GM23338 (cell line): ENCODE data around the gene DHRS4L2. TPM values are rescaled to one million over a fixed set of nuclear protein-coding genes. Genes with fewer than 3 reads are reported as not detected.
"Not testable (repeated sequence)": the region's sequence is repeated elsewhere in the genome, so short reads cannot be mapped to it uniquely, and the experiment has no call there.

ENCODE experiments used
- ATAC-seq: fragments of 200-7000 bp; cut with Tn5 transposase; 3 replicates; pipeline ENCODE4 v1.9.1; 2020
- DNase-seq: peaks from one replicate; pipeline ENCODE4 v3.0.0-alpha.2; 2015; ENCODE audit warnings: low spot score
- H2AFZ ChIP-seq: fragments of 200-600 bp; sonication (generic); 2 replicates; pipeline ENCODE4 v1.8.0; 2016; ENCODE audit warnings: antibody characterized with exemption, mild to moderate bottlenecking, moderate library complexity
- H3F3A ChIP-seq: fragments of 200-600 bp; sonication (generic); replicated peaks from 2 replicates; pipeline ENCODE4 v1.8.0; 2017; ENCODE audit warnings: antibody characterized with exemption, mixed run types, low read depth
- H3K27ac ChIP-seq: fragments of 200-600 bp; sonication (generic); 2 replicates; pipeline ENCODE4 v1.6.1; 2016; ENCODE audit warnings: low read depth
- H3K27me3 ChIP-seq: fragments of 200-600 bp; sonication (generic); 2 replicates; pipeline ENCODE4 v1.8.0; 2016; ENCODE audit warnings: mild to moderate bottlenecking, mixed run types, moderate library complexity; ENCODE audit not compliant: insufficient read depth
- H3K36me3 ChIP-seq: fragments of 200-600 bp; sonication (generic); 2 replicates; pipeline ENCODE4 v1.8.0; 2016; ENCODE audit warnings: mild to moderate bottlenecking; ENCODE audit not compliant: insufficient read depth
- H3K4me1 ChIP-seq: fragments of 200-600 bp; sonication (generic); 2 replicates; pipeline ENCODE4 v1.8.0; 2016; ENCODE audit warnings: mild to moderate bottlenecking, moderate library complexity; ENCODE audit not compliant: insufficient read depth
- H3K4me2 ChIP-seq: fragments of 200-600 bp; sonication (generic); 2 replicates; pipeline ENCODE4 v1.7.1; 2017; ENCODE audit warnings: mixed run types
- H3K4me3 ChIP-seq: fragments of 200-600 bp; sonication (generic); 2 replicates; pipeline ENCODE4 v1.6.1; 2016; ENCODE audit warnings: mixed run types
- H3K79me2 ChIP-seq: fragments of 200-600 bp; sonication (generic); replicated peaks from 2 replicates; pipeline ENCODE4 v1.8.0; 2017; ENCODE audit warnings: mild to moderate bottlenecking; ENCODE audit not compliant: insufficient read depth
- H3K9me2 ChIP-seq: fragments of 200-600 bp; sonication (generic); 2 replicates; pipeline ENCODE4 v1.8.0; 2017; ENCODE audit not compliant: insufficient read depth
- H4K20me1 ChIP-seq: fragments of 200-600 bp; sonication (generic); replicated peaks from 2 replicates; pipeline ENCODE4 v1.8.0; 2017; ENCODE audit warnings: mild to moderate bottlenecking; ENCODE audit not compliant: insufficient read depth
- H3K27ac Mint-ChIP-seq: 2 replicates; pipeline ENCODE4 v1.8.0; 2020; ENCODE audit warnings: inconsistent platforms, mild to moderate bottlenecking, moderate library complexity, mixed read lengths
- H3K27me3 Mint-ChIP-seq: 3 replicates; pipeline ENCODE4 v1.8.0; 2022; ENCODE audit warnings: low read depth, mild to moderate bottlenecking, moderate library complexity, mixed read lengths, inconsistent platforms; ENCODE audit not compliant: insufficient read depth, poor library complexity
- H3K36me3 Mint-ChIP-seq: 3 replicates; pipeline ENCODE4 v1.8.0; 2021; ENCODE audit warnings: low read depth, mild to moderate bottlenecking, inconsistent platforms, moderate library complexity, mixed read lengths
- H3K4me1 Mint-ChIP-seq: 3 replicates; pipeline ENCODE4 v1.8.0; 2020; ENCODE audit warnings: mild to moderate bottlenecking, inconsistent platforms, mixed read lengths
- H3K4me3 Mint-ChIP-seq: 3 replicates; pipeline ENCODE4 v1.8.0; 2021; ENCODE audit warnings: moderate library complexity, mild to moderate bottlenecking, inconsistent platforms, mixed read lengths
- H3K9me3 Mint-ChIP-seq: 3 replicates; pipeline ENCODE4 v1.8.0; 2020; ENCODE audit warnings: moderate library complexity, mild to moderate bottlenecking, inconsistent platforms, mixed read lengths
- CTCF ChIP-seq, 2 experiments: fragments of 200-600 bp in 1 of 2; sonication (generic) in 1 of 2; conservative IDR thresholded peaks; 2 replicates each; pipeline versions ENCODE4 v1.5.1 to v1.6.1; 2016 to 2017; ENCODE audit warnings: antibody characterized with exemption in 2 of 2, low read depth in 2 of 2, mild to moderate bottlenecking in 2 of 2, moderate library complexity in 1 of 2
- EZH2phosphoT487 ChIP-seq: fragments of 200-600 bp; sonication (generic); IDR thresholded peaks from one replicate; pipeline ENCODE4 v1.8.1; 2018; ENCODE audit warnings: antibody characterized with exemption; ENCODE audit not compliant: unreplicated experiment
- polyA plus RNA-seq: library from polyadenylated mRNA; unstranded; fragments of >200 nt; fragmentation: Nextera tagmentation; extraction: Ambion mirVana; gene quantifications from 2 replicates; pipeline ENCODE4 v1.2.1, GENCODE V29; 2016
- total RNA-seq: library from RNA; depleted of rRNA; stranded (reverse); fragments of >200 nt; shearing (Covaris generic); gene quantifications from 2 replicates; pipeline ENCODE4 v1.2.3, GENCODE V29; 2014

Gene DHRS4L2
- total and polyA plus RNA-seq, 2 experiments from 2014 or later, result 6.7 to 12.9 TPM

GRCh38 chr14:23951136-23951466 lies 37.6 kb upstream of the DHRS4L2 start:
- H3K27ac Mint-ChIP-seq, ATAC-seq, H3K4me3 ChIP-seq, H2AFZ ChIP-seq, H3K27me3 ChIP-seq, H3K27ac ChIP-seq, H3F3A ChIP-seq, H3K36me3 ChIP-seq, H4K20me1 ChIP-seq, H3K79me2 ChIP-seq, H3K4me2 ChIP-seq, H3K9me3 Mint-ChIP-seq, H3K36me3 Mint-ChIP-seq, H3K4me3 Mint-ChIP-seq, H3K9me2 ChIP-seq, DNase-seq: not testable (repeated sequence)
- H3K27me3 Mint-ChIP-seq, result peaks cover 15% of the 10 kb centered on the region
- peaks cover 11% of the 10 kb centered on the region; the same call in 1 of the 2 replicates for H3K4me1 ChIP-seq
- peaks cover 26% of the 10 kb centered on the region for H3K4me1 Mint-ChIP-seq

- H3K27ac ChIP-seq, result no peak overlapping the region
- peak; percentile 9 for ATAC-seq
These were observed 37.0 kb upstream of the DHRS4L2 start for GRCh38 chr14:23951590-23952201.

GRCh38 chr14:23953116-23953463 lies 35.6 kb upstream of the DHRS4L2 start:
- ATAC-seq, result peak; percentile 14
- H3K27me3 ChIP-seq, result not testable (repeated sequence)

More at GRCh38 chr14:23951590-23952201, 37.0 kb upstream of the DHRS4L2 start:
- H3K4me1 Mint-ChIP-seq, result peaks cover 26% of the 10 kb centered on the region
- Histone ChIP-seq H3K4me3 (no peak overlapping the region), H3K4me1 (peaks cover 11% of the 10 kb centered on the region; the same call in 1 of the 2 replicates), H3K79me2 (no peaks in the 10 kb centered on the region), H2AFZ (no peak overlapping the region), H3K27me3 (no peaks in the 10 kb centered on the region), H3K9me2 (no peaks in the 10 kb centered on the region), H4K20me1 (no peaks in the 10 kb centered on the region), H3K36me3 (no peaks in the 10 kb centered on the region), H3K4me2 (no peak overlapping the region), H3F3A (no peaks in the 10 kb centered on the region)
- peaks cover 15% of the 10 kb centered on the region for H3K27me3 Mint-ChIP-seq
- TF ChIP-seq EZH2phosphoT487 (no peak), CTCF (conservative IDR thresholded peaks at IDR 0.05; ENCODE audit: low read depth in 2 of 2) (peak; percentile 53 to 57)
- DNase-seq, result peak; percentile 84
- H3K4me3 Mint-ChIP-seq, result no peak overlapping the region
- peaks cover 7% of the 10 kb centered on the region; the same call in 2 of the 3 replicates for H3K36me3 Mint-ChIP-seq
- no peak overlapping the region for H3K27ac Mint-ChIP-seq
- H3K9me3 Mint-ChIP-seq, result peaks cover 8% of the 10 kb centered on the region

More at GRCh38 chr14:23953116-23953463, 35.6 kb upstream of the DHRS4L2 start:
- Mint-ChIP-seq H3K4me1 (peaks cover 26% of the 10 kb centered on the region), H3K27ac (peak overlapping the region; percentile 67; the same call in 1 of the 2 replicates), H3K4me3 (peak overlapping the region; percentile 97), H3K27me3 (peaks cover 15% of the 10 kb centered on the region)
- peak overlapping the region; percentile 94 for H2AFZ ChIP-seq
- not testable (repeated sequence) for H3K79me2 ChIP-seq, H4K20me1 ChIP-seq, H3F3A ChIP-seq, H3K9me2 ChIP-seq, H3K36me3 ChIP-seq, DNase-seq, H3K36me3 Mint-ChIP-seq, H3K9me3 Mint-ChIP-seq
- H3K27ac ChIP-seq, result peak overlapping the region; percentile 69; the same call in 1 of the 2 replicates
- peak overlapping the region; percentile 87 for H3K4me2 ChIP-seq
- H3K4me3 ChIP-seq, result peak overlapping the region; percentile 92
- H3K4me1 ChIP-seq, result peaks cover 11% of the 10 kb centered on the region; the same call in 1 of the 2 replicates
